T-helper 1 cell treated with Interleukin-12 subunit alpha and Interleukin-12 subunit beta and Interleukin-4 antibody, amounts not matched to agents 30 ng/mL and 1 ng/mL, for 36 hours (primary cell): Measurements from ENCODE around the gene PLA2G15. TPM values are rescaled to one million over a fixed set of nuclear protein-coding genes. Genes with fewer than 3 reads are reported as not detected.

Source experiments
- intact Hi-C: fragments of 100-400 bp; cut with micrococcal nuclease; formaldehyde crosslinking; loops from one replicate; pipeline ENCODE4 v1.15.1; 2024
- total RNA-seq: library from RNA; stranded (reverse); gene quantifications from 2 replicates; pipeline ENCODE4 v1.2.3, GENCODE V29; 2022

PLA2G15 gene, protein sequence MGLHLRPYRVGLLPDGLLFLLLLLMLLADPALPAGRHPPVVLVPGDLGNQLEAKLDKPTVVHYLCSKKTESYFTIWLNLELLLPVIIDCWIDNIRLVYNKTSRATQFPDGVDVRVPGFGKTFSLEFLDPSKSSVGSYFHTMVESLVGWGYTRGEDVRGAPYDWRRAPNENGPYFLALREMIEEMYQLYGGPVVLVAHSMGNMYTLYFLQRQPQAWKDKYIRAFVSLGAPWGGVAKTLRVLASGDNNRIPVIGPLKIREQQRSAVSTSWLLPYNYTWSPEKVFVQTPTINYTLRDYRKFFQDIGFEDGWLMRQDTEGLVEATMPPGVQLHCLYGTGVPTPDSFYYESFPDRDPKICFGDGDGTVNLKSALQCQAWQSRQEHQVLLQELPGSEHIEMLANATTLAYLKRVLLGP
- total RNA-seq: 11.1 and 11.8 TPM in 2 replicates

DNA sequence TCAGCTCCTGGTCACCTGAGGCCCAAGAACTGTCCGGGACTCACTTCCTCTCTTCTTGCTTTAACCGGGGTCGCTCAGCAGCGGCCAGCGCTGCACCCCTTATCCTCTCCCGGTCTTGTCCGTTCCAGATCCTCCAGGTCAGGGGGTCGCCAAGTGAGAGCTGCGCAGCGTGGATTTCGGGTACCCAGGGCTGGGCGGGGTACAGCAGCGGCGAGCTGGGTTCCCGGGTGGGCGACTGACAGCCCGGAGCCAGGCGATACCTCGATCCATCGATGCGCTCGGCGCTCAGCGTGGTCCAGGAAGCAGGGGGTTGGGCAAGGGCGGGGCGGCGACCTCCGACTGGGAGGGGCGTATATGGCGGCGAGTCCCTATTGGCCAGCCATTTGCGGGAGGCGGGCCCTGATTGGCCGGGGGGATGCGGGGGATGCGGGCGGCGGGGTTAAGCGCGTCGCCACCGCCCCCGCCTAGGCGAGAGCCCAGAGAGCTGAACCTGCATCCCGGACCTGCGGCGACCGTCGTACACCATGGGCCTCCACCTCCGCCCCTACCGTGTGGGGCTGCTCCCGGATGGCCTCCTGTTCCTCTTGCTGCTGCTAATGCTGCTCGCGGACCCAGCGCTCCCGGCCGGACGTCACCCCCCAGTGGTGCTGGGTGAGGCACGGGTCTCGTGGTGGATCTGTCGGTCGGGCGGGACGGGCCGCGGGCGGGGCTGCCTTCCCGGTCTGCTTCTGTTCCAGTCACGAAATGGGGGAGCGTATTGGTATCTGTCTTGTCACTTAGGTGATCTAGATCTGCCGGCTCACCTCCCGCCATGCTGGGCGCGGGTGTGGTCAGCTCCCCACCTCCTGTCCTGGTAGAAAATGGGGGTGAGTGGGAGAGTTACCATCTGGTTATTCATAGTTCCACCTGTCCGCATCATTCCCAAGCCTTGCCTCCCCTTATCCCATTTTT, at the start of gene PLA2G15:
Gene PLA2G15, plus strand, starts transcription at position 471 of the 951 bp plus-strand sequence. Its CDS starts 54 bp downstream, at position 525.
- intact Hi-C loops: loop anchor here (1.0 kb wide), 7 partner anchors 8 to 293 kb away; partner anchors contain the start of genes SLC7A6, SLC7A6OS and SMPD3

DNA sequence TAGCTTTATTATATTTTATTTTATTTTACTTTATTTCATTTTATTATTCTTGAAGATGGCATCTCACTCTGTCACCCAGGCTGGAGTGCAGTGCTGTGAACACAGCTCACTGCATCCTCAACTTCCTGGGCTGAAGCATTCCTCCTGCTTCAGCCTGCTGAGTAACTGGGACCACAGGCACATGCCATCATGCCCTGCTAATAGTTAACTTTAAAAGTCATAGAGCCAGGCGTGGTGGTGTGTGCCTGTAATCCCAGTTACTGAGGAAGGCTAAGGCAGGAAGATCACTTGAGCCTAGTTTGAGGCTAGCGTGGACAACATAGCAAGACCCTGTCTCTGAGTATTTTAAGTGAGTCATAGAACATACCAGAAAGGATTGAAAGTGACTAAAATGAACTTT, 47.9 kb upstream of the PLA2G15 start:
- intact Hi-C loops: no loop called here

DNA sequence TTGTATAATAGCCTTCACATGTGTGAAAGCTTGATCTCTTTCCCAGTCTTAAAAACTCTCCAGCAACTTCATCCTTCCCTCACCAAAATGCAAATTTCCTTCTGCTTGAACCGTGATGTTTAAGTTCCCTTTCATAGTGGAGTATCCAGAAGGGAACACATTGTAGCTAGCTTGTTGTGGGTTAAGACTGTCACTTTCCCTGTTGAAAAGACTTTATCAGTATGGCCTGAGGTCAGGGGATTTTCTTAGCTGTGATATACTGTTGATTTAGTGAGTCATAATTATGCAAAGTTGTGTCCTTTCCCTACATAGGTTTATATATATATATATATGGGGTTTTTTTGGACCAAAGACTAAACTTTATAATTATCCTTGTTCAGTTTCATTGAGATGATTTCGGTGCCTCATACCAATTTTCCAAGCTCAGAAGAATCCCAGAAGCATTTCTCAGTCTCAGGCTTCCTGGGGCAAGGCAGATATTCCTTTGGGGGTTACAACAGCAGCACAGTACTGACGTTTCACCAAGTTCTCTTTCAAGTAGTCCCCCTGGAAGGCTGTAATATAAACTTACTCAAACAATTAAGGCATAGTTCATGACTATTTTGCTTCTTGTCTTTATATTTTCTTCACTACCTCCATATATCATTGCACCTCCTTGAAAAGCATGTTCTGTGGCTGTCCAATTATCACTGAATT, 44.9 kb upstream of the PLA2G15 start:
- intact Hi-C loops: no loop called here

DNA sequence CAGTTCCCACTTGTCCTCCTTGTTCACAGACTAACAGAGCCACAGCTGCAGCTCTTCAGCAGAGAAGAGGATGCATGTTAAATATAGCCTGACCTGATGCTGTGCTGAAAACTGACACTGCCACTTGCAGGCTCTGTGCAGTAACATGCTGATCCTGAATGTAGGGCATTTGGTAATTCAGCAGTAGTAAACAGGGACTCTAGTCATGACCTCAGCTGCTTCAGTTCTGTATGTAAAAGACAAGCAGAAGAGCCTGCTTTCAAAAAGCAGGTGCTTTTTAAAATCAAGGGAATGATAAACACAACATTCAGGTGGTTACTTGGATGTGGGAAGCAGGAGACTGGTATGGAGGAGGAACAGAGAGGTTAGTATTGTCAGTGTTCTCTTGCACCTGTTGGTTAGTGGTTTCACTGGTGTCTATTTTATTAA, 43.1 kb upstream of the PLA2G15 start:
- intact Hi-C loops: no loop called here

DNA sequence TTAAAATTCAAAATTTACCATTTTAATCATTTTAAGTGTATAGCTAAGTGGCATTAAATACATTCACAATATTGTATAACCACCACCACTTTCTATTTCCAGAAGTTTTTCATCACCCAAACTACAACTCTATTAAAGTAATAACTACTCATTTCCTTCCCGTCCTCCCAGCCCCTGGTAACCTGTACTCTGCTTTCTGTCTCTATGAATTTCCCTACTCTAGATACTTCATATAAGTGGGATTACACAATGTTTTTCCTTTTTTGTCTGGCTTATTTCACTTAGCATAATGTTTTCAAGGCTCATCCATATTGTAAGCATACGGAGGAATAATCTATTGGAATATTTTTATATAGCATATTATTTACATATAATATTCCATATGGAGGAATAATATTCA, 38.9 kb upstream of the PLA2G15 start:
- intact Hi-C loops: no loop called here

DNA sequence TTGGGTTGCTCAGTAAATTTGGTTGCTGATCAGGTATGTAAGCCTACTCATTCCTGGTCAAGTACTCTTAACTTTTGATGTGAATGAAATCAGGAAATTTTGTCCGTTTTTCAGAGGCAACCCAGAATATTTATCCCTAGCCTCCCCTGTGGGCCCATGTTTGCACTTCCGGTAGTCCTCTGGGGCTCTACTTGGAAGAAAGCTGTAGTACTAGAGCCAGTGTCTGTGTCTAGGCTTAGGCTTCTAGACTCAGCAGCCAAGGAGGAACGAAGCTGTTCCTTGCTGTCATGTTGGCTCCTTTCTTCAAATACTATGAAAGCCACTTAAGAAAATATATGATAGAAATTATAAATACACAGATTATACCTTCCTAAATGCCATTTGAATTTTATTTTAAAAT, 30.4 kb upstream of the PLA2G15 start:
- intact Hi-C loops: no loop called here

DNA sequence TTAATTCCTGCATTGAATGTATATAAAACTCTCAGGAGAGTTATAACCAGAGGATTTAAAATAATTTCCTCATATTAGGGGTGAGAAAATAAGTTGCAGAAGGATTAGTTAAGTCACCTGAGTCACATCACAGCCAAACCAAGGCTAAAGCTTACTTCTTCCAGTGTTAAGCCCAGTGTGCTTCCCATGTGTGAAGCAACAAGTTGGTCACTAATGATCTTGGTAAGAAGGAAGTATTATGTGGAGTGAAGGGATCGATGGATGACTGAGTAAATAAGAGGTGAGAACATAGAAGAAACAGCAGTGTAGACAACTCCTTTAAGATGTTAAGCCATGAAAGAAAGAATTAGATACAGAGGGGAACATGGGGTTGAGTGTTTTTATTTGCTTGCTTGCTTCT, 29.9 kb upstream of the PLA2G15 start:
- intact Hi-C loops: no loop called here

DNA sequence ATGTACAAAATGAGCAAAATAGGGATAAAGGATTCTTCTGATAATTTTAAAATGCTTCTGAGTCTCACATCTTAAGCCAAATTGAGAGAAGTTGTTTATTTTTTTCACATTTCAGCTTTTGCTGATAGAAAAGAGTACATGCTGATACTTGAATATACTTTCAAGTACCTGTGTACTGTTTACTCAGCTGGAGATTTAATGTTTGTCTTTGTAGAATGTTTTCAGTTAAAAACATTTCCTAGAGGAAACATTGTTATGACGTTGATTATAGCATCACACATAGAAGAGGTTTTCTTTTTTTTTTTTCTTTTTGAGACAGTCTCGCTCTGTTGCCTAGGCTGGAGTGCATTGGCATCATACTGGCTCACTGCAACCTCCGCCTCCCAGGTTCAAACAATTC, 28.9 kb upstream of the PLA2G15 start:
- intact Hi-C loops: no loop called here

DNA sequence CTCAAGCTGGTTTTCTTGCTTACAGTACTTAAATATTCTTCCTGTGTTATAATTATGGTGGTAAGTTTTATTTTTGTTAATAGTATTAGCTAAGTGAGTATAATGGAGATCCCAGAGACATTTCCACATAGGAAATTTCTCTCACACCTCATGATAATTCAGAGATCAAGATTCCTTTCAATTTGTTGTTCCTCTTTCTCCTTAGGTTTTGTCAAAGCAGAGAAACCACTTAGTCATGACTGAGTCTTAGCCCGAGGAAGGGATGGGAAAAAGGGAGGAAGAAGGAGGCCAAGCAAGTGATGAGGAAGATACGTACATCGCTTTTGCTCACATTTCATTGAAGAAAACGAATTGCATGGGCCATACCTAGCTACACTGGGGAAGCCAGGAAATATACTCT, 27.7 kb upstream of the PLA2G15 start:
- intact Hi-C loops: no loop called here

DNA sequence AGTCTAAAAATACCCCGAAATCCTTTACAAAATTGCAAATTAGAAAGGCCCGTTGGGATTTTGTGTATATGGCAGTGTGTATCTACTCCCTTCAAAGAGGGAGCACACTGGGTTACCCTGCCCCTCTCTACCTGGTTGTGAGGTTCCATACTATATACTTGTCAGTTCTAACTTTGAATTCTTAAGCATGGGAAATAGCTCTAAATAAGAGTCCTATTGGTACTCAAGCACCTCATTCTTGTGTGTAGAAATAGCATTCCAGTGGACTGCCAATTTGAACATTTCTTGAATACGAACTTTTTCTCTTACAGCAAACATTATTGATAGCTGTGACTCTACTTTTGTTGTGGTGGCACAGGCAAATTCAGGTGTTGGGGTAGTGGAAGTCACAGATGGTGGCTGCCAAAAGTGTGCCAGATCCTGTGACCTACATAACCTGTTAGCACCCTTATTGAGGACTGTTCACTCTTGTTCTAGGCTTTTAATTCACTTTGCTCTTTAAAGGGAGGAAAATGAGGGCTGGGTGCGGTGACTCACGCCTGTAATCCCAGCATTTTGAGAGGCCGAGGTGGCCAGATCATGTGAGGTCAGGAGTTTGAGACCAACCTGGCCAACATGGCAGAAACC, 25.3 kb upstream of the PLA2G15 start:
- intact Hi-C loops: no loop called here

DNA sequence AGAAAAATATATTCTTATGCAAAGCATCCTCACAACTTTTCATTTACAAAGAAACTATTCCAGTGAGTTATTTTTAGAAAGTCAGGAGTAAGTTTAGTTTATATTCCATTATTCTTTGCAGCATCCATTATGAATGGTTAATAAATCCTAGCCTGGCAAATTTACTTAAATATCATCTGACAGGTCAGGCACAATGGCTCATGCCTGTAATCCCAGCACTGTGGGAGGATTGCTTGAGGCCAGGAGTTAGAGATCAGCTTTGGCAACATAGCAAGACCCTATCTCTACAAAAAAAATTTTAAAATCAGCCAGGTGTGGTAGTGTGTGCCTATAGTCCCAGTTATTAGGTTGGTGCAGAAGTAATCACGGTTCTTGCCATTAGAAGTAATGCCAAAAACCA, 22.1 kb upstream of the PLA2G15 start:
- intact Hi-C loops: no loop called here

DNA sequence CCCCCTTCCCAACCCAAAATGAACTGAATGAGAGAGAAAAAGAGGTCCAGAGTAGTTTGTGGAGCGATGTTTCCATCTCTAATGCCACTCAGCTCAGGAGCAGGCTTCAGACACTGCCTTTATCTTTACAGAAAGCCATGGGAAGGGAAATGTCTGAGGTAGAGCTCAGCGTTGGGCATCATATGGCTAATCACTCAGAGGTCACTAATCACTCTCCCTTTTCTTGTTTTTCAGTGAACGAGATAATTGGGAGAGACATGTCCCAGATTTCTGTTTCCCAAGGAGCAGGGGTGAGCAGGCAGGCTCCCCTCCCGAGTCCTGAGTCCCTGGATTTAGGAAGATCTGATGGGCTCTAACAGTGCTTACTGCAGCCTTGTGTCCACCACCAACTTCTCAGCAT, 19.1 kb upstream of the PLA2G15 start:
- intact Hi-C loops: loop anchor here (5.0 kb wide), 2 partner anchors 289 to 394 kb away; partner anchors contain the start of gene PSMB10

DNA sequence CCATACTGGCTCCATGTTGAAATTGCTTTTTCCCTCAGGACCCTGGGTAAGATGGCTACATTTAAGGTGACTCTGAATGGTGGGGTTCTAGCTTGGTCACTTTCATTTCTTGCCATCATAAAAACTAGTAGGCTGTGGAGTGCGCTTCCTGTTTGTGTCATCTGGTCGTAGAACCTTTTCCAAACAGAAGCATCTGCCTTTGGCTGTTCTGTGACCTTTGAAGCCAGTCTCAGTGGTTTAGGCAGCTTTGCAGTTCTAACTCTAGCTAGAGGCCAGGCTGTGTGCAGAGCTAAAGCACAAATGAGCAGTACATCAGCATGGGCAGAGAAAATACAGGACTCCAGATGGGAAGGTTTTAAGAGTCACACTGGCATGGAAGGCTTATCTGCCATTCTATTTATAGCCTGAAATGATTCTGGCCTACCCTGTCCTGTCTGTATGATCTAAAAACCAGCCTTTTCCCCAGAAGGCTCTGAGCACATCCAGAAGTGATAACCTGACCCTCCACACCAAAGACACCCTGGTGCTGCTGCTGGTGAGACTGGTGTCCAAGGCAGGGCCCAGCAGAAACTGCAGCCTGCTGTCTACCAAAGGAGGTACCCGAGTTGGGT, 17.9 kb upstream of the PLA2G15 start:
- intact Hi-C loops: loop anchor here (5.0 kb wide), 2 partner anchors 290 to 395 kb away; partner anchors contain the start of gene PSMB10

DNA sequence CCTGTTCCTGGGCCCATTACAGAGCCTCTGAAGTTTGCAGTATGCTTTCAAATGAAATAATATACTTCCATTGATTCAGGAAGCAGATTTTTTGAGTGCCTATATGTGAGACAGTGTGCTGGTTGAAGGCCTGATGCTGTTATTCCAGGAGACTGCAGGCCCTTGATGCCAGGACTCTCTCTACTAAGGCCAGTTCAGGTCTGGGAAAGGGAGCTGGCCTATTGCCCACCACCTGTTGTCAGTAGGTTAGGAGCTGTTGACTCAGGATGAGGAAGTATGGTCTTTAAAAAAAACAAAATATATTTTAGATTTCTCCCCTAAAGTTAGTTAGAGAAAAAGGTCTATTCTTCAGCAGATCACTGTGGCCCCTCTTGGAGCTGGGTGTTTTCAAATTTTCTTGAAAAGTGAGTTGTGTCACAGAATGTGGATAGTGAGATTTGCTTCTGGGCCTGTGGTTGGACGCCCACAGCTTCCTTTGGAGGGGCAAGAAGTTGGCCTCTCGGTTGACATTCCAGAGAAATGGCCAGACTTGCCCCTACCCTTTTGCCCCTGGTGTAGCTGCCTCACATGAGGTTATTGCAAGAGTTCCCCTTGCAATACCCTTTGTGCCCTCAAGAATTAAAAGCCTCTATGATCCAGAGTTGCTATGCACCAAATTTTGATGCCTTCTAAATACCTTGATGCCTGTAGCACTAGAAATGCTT, 17.2 kb upstream of the PLA2G15 start:
- intact Hi-C loops: loop anchor here (2.0 to 5.0 kb wide), 5 partner anchors 17 to 411 kb away; partner anchors contain the start of genes NFATC3 and PSMB10

DNA sequence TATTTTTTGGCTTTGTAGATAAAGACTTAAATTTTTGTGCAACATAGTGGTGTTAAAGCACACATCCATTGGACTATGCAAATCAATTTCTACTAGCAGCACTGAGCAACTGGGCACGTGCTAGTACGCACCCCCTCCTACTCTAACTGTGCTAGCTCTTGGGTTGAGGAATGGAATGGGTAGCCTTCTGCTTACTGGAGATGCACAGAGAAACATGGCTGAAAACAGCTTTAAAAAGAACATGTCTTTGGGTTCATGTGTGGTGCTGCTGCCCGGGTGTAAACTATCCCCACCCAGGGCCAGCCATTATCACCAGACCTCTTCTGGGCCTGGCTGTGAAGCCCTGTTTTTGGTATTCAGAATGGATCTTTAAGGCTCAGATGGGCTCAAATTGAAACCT, 16.5 kb upstream of the PLA2G15 start:
- intact Hi-C loops: loop anchor here (1.0 to 5.0 kb wide), 10 partner anchors 18 to 412 kb away; partner anchors contain the start of genes NFATC3 and PSMB10

DNA sequence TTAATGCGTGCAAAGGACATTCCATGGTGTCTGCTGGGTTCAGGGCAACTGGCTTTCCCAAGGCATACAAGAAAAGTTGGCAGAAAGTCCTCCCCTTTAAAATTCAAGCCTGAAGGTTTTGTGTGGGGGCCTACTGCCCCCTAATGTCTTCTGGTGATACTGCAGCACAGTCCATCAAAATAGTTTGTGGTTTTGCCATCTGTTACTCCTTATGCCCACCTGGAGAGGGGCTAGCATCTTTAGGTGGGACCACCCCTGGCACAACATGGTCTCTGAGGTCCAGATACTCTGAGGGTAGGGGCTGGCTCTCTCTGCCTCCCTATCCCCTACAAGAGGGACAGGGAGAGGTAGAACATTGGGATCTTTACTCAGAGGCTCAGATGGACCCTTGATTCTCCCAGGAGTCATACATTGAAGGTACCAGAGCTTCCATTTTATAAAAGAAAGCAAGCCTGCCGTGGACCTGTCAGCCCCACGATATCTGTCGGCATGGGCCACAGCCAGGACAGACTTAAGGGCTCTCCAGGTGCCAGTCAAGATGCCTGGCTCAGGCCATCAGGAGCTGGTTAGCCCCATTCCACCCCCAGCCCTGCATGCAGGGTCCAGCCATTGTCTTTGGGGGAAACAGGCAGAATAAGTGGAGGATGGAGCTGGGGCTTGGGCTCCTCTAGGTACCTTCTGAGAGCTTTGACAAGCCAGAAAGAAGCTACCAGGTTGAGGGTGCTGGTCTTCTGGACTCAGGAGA, 15.6 kb upstream of the PLA2G15 start:
- intact Hi-C loops: loop anchor here (1.0 to 5.0 kb wide), 10 partner anchors 19 to 413 kb away; partner anchors contain the start of genes NFATC3 and PSMB10

DNA sequence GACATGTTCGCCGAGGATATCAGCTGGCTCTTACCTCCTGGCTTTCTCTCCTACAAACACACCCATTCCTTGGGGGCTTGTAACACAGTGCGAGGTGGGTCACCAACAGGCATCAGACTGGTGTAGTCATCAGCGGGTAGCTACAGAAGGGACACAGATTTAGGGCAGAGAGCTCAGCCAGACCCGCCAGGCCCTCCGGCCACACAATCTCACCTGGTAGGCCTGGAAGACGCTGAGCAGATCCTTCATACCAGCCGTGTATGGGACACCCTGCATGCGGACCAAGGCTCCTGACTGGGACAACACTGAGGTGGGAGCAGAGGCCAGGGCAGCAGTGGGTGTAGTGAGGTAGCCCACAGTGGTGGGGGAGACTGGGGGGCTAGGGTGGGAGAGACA, 15.0 kb upstream of the PLA2G15 start:
- intact Hi-C loops: no loop called here

DNA sequence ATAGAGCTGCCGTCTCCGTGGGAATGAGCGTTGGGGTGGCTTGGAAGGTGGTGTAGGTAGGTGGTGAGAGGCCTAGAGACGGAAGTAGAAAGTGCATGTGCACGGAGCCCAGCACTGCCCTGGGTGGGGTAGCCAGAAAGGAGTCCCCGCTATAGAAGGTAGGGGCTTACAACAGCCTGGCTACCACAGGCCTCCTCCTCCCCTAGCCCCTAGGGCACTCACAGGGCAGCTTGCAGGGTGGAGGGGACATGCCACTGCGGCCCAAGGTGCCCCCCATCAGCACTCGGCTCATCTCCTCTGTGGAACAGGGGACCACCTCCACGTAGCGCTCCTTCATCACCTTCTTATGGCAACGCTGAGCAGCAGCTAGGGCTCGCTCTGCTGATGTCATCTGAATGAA, 14.2 kb upstream of the PLA2G15 start:
- intact Hi-C loops: no loop called here
